GM23338 (cell line): ENCODE measurements around the gene HNRNPAB. TPM values are rescaled to one million over a fixed set of nuclear protein-coding genes. Genes with fewer than 3 reads are reported as not detected.

ENCODE experiments used
- ATAC-seq: fragments of 200-7000 bp; cut with Tn5 transposase; 3 replicates; pipeline ENCODE4 v1.9.1; 2020
- DNase-seq: peaks from one replicate; pipeline ENCODE4 v3.0.0-alpha.2; 2015; ENCODE audit warnings: low spot score
- H2AFZ ChIP-seq: fragments of 200-600 bp; sonication (generic); 2 replicates; pipeline ENCODE4 v1.8.0; 2016; ENCODE audit warnings: antibody characterized with exemption, mild to moderate bottlenecking, moderate library complexity
- H3F3A ChIP-seq: fragments of 200-600 bp; sonication (generic); replicated peaks from 2 replicates; pipeline ENCODE4 v1.8.0; 2017; ENCODE audit warnings: antibody characterized with exemption, mixed run types, low read depth
- H3K27ac ChIP-seq: fragments of 200-600 bp; sonication (generic); 2 replicates; pipeline ENCODE4 v1.6.1; 2016; ENCODE audit warnings: low read depth
- H3K27me3 ChIP-seq: fragments of 200-600 bp; sonication (generic); 2 replicates; pipeline ENCODE4 v1.8.0; 2016; ENCODE audit warnings: mild to moderate bottlenecking, mixed run types, moderate library complexity; ENCODE audit not compliant: insufficient read depth
- H3K36me3 ChIP-seq: fragments of 200-600 bp; sonication (generic); 2 replicates; pipeline ENCODE4 v1.8.0; 2016; ENCODE audit warnings: mild to moderate bottlenecking; ENCODE audit not compliant: insufficient read depth
- H3K4me1 ChIP-seq: fragments of 200-600 bp; sonication (generic); 2 replicates; pipeline ENCODE4 v1.8.0; 2016; ENCODE audit warnings: mild to moderate bottlenecking, moderate library complexity; ENCODE audit not compliant: insufficient read depth
- H3K4me2 ChIP-seq: fragments of 200-600 bp; sonication (generic); 2 replicates; pipeline ENCODE4 v1.7.1; 2017; ENCODE audit warnings: mixed run types
- H3K4me3 ChIP-seq: fragments of 200-600 bp; sonication (generic); 2 replicates; pipeline ENCODE4 v1.6.1; 2016; ENCODE audit warnings: mixed run types
- H3K79me2 ChIP-seq: fragments of 200-600 bp; sonication (generic); replicated peaks from 2 replicates; pipeline ENCODE4 v1.8.0; 2017; ENCODE audit warnings: mild to moderate bottlenecking; ENCODE audit not compliant: insufficient read depth
- H3K9me2 ChIP-seq: fragments of 200-600 bp; sonication (generic); 2 replicates; pipeline ENCODE4 v1.8.0; 2017; ENCODE audit not compliant: insufficient read depth
- H4K20me1 ChIP-seq: fragments of 200-600 bp; sonication (generic); replicated peaks from 2 replicates; pipeline ENCODE4 v1.8.0; 2017; ENCODE audit warnings: mild to moderate bottlenecking; ENCODE audit not compliant: insufficient read depth
- H3K27ac Mint-ChIP-seq: 2 replicates; pipeline ENCODE4 v1.8.0; 2020; ENCODE audit warnings: inconsistent platforms, mild to moderate bottlenecking, moderate library complexity, mixed read lengths
- H3K27me3 Mint-ChIP-seq: 3 replicates; pipeline ENCODE4 v1.8.0; 2022; ENCODE audit warnings: low read depth, mild to moderate bottlenecking, moderate library complexity, mixed read lengths, inconsistent platforms; ENCODE audit not compliant: insufficient read depth, poor library complexity
- H3K36me3 Mint-ChIP-seq: 3 replicates; pipeline ENCODE4 v1.8.0; 2021; ENCODE audit warnings: low read depth, mild to moderate bottlenecking, inconsistent platforms, moderate library complexity, mixed read lengths
- H3K4me1 Mint-ChIP-seq: 3 replicates; pipeline ENCODE4 v1.8.0; 2020; ENCODE audit warnings: mild to moderate bottlenecking, inconsistent platforms, mixed read lengths
- H3K4me3 Mint-ChIP-seq: 3 replicates; pipeline ENCODE4 v1.8.0; 2021; ENCODE audit warnings: moderate library complexity, mild to moderate bottlenecking, inconsistent platforms, mixed read lengths
- H3K9me3 Mint-ChIP-seq: 3 replicates; pipeline ENCODE4 v1.8.0; 2020; ENCODE audit warnings: moderate library complexity, mild to moderate bottlenecking, inconsistent platforms, mixed read lengths
- EZH2 ChIP-seq: fragments of 200-600 bp; sonication (generic); IDR thresholded peaks from one replicate; pipeline ENCODE4 v1.8.0; 2017; ENCODE audit warnings: antibody characterized with exemption, mild to moderate bottlenecking, low read depth; ENCODE audit not compliant: unreplicated experiment
- ZNF114 ChIP-seq: fragments of 250-450 bp; sonication (Bioruptor Pico); IDR thresholded peaks from 2 replicates; pipeline ENCODE4 v1.5.0; 2020; ENCODE audit warnings: mild to moderate bottlenecking, moderate library complexity
- ZNF331 ChIP-seq: fragments of 250-450 bp; sonication (Bioruptor Pico); IDR thresholded peaks from 2 replicates; pipeline ENCODE4 v1.5.0; 2020; ENCODE audit warnings: low read depth, mild to moderate bottlenecking, moderate library complexity
- polyA plus RNA-seq: library from polyadenylated mRNA; unstranded; fragments of >200 nt; fragmentation: Nextera tagmentation; extraction: Ambion mirVana; gene quantifications from 2 replicates; pipeline ENCODE4 v1.2.1, GENCODE V29; 2016
- total RNA-seq: library from RNA; depleted of rRNA; stranded (reverse); fragments of >200 nt; shearing (Covaris generic); gene quantifications from 2 replicates; pipeline ENCODE4 v1.2.3, GENCODE V29; 2014
- TF ChIP-seq, protein P1 (sequence below): IDR thresholded peaks from one replicate; pipeline ENCODE4 v1.6.1; 2018; ENCODE audit warnings: antibody characterized with exemption; ENCODE audit not compliant: unreplicated experiment
- TF ChIP-seq, protein P2 (sequence below): IDR thresholded peaks from 2 replicates; pipeline ENCODE4 v1.6.1; 2016; ENCODE audit warnings: antibody characterized with exemption

The HNRNPAB gene
- total and polyA plus RNA-seq, 2 experiments from 2014 or later, result 304 to 579 TPM

GRCh38 chr5:178160176-178160575 is 44.2 kb upstream of the HNRNPAB start:
- H2AFZ ChIP-seq, result no peak overlapping the region
- H3K4me1 ChIP-seq, result peaks cover 8% of the 10 kb centered on the region
- TF ChIP-seq ZNF114 (no peak), EZH2 (no peak)
- TF ChIP-seq, protein P1, sequence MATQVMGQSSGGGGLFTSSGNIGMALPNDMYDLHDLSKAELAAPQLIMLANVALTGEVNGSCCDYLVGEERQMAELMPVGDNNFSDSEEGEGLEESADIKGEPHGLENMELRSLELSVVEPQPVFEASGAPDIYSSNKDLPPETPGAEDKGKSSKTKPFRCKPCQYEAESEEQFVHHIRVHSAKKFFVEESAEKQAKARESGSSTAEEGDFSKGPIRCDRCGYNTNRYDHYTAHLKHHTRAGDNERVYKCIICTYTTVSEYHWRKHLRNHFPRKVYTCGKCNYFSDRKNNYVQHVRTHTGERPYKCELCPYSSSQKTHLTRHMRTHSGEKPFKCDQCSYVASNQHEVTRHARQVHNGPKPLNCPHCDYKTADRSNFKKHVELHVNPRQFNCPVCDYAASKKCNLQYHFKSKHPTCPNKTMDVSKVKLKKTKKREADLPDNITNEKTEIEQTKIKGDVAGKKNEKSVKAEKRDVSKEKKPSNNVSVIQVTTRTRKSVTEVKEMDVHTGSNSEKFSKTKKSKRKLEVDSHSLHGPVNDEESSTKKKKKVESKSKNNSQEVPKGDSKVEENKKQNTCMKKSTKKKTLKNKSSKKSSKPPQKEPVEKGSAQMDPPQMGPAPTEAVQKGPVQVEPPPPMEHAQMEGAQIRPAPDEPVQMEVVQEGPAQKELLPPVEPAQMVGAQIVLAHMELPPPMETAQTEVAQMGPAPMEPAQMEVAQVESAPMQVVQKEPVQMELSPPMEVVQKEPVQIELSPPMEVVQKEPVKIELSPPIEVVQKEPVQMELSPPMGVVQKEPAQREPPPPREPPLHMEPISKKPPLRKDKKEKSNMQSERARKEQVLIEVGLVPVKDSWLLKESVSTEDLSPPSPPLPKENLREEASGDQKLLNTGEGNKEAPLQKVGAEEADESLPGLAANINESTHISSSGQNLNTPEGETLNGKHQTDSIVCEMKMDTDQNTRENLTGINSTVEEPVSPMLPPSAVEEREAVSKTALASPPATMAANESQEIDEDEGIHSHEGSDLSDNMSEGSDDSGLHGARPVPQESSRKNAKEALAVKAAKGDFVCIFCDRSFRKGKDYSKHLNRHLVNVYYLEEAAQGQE, result no peak
- no peaks in the 10 kb centered on the region for H3K9me2 ChIP-seq
- no peaks in the 10 kb centered on the region for H4K20me1 ChIP-seq
- H3K4me3 ChIP-seq, result no peak overlapping the region
- Mint-ChIP-seq H3K27me3 (peaks cover 7% of the 10 kb centered on the region), H3K9me3 (no peaks in the 10 kb centered on the region), H3K4me1 (peaks cover 6% of the 10 kb centered on the region), H3K27ac (no peak overlapping the region), H3K4me3 (no peak overlapping the region), H3K36me3 (no peaks in the 10 kb centered on the region)
- H3K27ac ChIP-seq, result no peak overlapping the region
- no peaks in the 10 kb centered on the region for H3K36me3 ChIP-seq
- peaks cover 7% of the 10 kb centered on the region for H3F3A ChIP-seq
- no peaks in the 10 kb centered on the region for H3K27me3 ChIP-seq
- H3K79me2 ChIP-seq, result no peaks in the 10 kb centered on the region
- DNase-seq, result no peak
- H3K4me2 ChIP-seq, result no peak overlapping the region
- no peak for ATAC-seq

GRCh38 chr5:178162481-178162880 is 41.9 kb upstream of the HNRNPAB start:
- Mint-ChIP-seq H3K4me1 (peaks cover 6% of the 10 kb centered on the region), H3K9me3 (no peaks in the 10 kb centered on the region), H3K4me3 (no peak overlapping the region), H3K27me3 (peaks cover 7% of the 10 kb centered on the region), H3K36me3 (no peaks in the 10 kb centered on the region), H3K27ac (no peak overlapping the region)
- no peaks in the 10 kb centered on the region for H3K36me3 ChIP-seq
- H2AFZ ChIP-seq, result no peak overlapping the region
- ATAC-seq (no peak), DNase-seq (no peak)
- H3F3A ChIP-seq, result peaks cover 7% of the 10 kb centered on the region; the same call in 1 of the 2 replicates
- no peaks in the 10 kb centered on the region for H3K79me2 ChIP-seq
- TF ChIP-seq, protein P2, sequence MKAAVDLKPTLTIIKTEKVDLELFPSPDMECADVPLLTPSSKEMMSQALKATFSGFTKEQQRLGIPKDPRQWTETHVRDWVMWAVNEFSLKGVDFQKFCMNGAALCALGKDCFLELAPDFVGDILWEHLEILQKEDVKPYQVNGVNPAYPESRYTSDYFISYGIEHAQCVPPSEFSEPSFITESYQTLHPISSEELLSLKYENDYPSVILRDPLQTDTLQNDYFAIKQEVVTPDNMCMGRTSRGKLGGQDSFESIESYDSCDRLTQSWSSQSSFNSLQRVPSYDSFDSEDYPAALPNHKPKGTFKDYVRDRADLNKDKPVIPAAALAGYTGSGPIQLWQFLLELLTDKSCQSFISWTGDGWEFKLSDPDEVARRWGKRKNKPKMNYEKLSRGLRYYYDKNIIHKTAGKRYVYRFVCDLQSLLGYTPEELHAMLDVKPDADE, result no peak
- no peak for TF ChIP-seq ZNF331 (CRISPR knock-in tag)
- no peak overlapping the region for H3K4me3 ChIP-seq
- H4K20me1 ChIP-seq, result no peaks in the 10 kb centered on the region
- no peaks in the 10 kb centered on the region for H3K9me2 ChIP-seq
- H3K4me1 ChIP-seq, result peaks cover 8% of the 10 kb centered on the region
- no peaks in the 10 kb centered on the region for H3K27me3 ChIP-seq
- no peak overlapping the region for H3K4me2 ChIP-seq
- H3K27ac ChIP-seq, result no peak overlapping the region
